Measurements from ENCODE around the gene DPP6. TPM values are rescaled to one million over a fixed set of nuclear protein-coding genes. Genes with fewer than 3 reads are reported as not detected.

Gene DPP6
- total and polyA plus RNA-seq, 2 of the 8 experiments (the other 6 are each of a cell fraction or from before 2014, with no cell fraction given) = 4.7 to 6.8 TPM

GRCh38 chr7:154553711-154554265, 501.6 kb downstream of the DPP6 start:
- no peak overlapping the region for H2BK20ac ChIP-seq (ENCODE audit: low read length)
- H3K79me1 ChIP-seq (ENCODE audit: low read depth, low read length) = no peaks in the 10 kb centered on the region
- CTCF ChIA-PET (ENCODE audit: partially characterized antibody) = interaction anchor here (1.2 kb wide), 1 partner anchor 19 kb away, joined by 3 read pairs; no protein-coding TSS in a partner anchor
- no peaks in the 10 kb centered on the region for H3K36me3 ChIP-seq (ENCODE audit: control insufficient read depth in 2 of 4, insufficient read depth in 4 of 4, low read length in 3 of 4)
- H3K9me3 ChIP-seq (ENCODE audit: insufficient read depth in 2 of 2, low read depth in 1 of 2, low read length in 1 of 2) = no peaks in the 10 kb centered on the region
- no peak overlapping the region for H4K8ac ChIP-seq (ENCODE audit: extremely low read depth, insufficient read depth, low read length)
- no peaks in the 10 kb centered on the region for H3K23me2 ChIP-seq (ENCODE audit: low read depth, low read length)
- H2BK5ac ChIP-seq (ENCODE audit: low read depth, low read length) = no peak overlapping the region
- no peak overlapping the region for H2BK15ac ChIP-seq (ENCODE audit: low read length)
- H3K14ac ChIP-seq (ENCODE audit: insufficient read length) = no peak overlapping the region
- no peaks in the 10 kb centered on the region for H3K27me3 ChIP-seq (replicated peaks in 1 of 4; ENCODE audit: control insufficient read depth in 3 of 4, extremely low read depth in 1 of 4, insufficient read depth in 3 of 4, low read length in 3 of 4)
- POLR2A ChIA-PET (ENCODE audit: partially characterized antibody) = no interaction called here
- no peak overlapping the region for H3K9ac ChIP-seq (replicated peaks in 1 of 4; ENCODE audit: extremely low read depth in 1 of 4, low read depth in 3 of 4, low read length in 3 of 4)
- no peak for FAIRE-seq
- no peaks in the 10 kb centered on the region for H3K79me2 ChIP-seq (ENCODE audit: control insufficient read depth in 1 of 2, insufficient read depth in 2 of 2, low read length in 2 of 2)
- no peak overlapping the region for H2AK5ac ChIP-seq (ENCODE audit: low read depth, low read length)
- H4K91ac ChIP-seq (replicated peaks; ENCODE audit: insufficient read length, low read length) = no peak overlapping the region
- H3K23ac ChIP-seq (ENCODE audit: insufficient read length) = no peak overlapping the region
- H2AFZ ChIP-seq (ENCODE audit: low read length) = no peak overlapping the region
- no peak overlapping the region for H3K56ac ChIP-seq (replicated peaks; ENCODE audit: insufficient read length, low read depth, low read length)
- 94% methylated on average over 10 of the region's 10 CpGs; no CpG with 5 or more reads in 1 of the 2 experiments for WGBS, 2 experiments (ENCODE audit: extremely low coverage in 1 of 2, insufficient coverage in 1 of 2, insufficient read length in 1 of 2, insufficient replicate concordance in 2 of 2, low coverage in 1 of 2, low lambda C conversion rate in 2 of 2, missing lambda C conversion rate in 1 of 2)
- no peak overlapping the region for H3K4me3 ChIP-seq (ENCODE audit: extremely low read depth in 1 of 4, insufficient read depth in 2 of 4, low read depth in 3 of 4, low read length in 4 of 4)
- H3K27ac ChIP-seq (ENCODE audit: low read depth, low read length) = no peak overlapping the region
- no peak for DNase-seq (ENCODE audit: low read depth in 1 of 2, low spot score in 2 of 2)
- H3K4me2 ChIP-seq (ENCODE audit: insufficient read depth in 1 of 2, low read depth in 2 of 2, low read length in 2 of 2) = no peak overlapping the region
- H3K18ac ChIP-seq (ENCODE audit: extremely low read depth, low read length) = no peak overlapping the region
- H2BK120ac ChIP-seq (replicated peaks; ENCODE audit: low read depth, low read length) = no peak overlapping the region
- H3K4me1 ChIP-seq (replicated peaks in 1 of 4; ENCODE audit: control insufficient read depth in 3 of 4, insufficient read depth in 4 of 4, low read length in 3 of 4) = 0 out of 7 replicates have a peak, but pooled peaks cover 0 to 2% (median 0%) of the 10 kb centered on the region in 4 experiments
- no peak overlapping the region for H4K5ac ChIP-seq (ENCODE audit: insufficient read length, low read depth, low read length)
- H2BK12ac ChIP-seq (ENCODE audit: low read depth, low read length) = no peak overlapping the region
- H3K4ac ChIP-seq (replicated peaks; ENCODE audit: insufficient read length, low read depth, low read length) = no peak overlapping the region
- no peaks in the 10 kb centered on the region for H4K20me1 ChIP-seq (replicated peaks in 1 of 2; ENCODE audit: control insufficient read depth in 1 of 2, insufficient read depth in 2 of 2, low read length in 2 of 2)
- TF ChIP-seq USF2 (IDR thresholded peaks at IDR 0.05; ENCODE audit: low read length) (no peak), HDAC2 (IDR thresholded peaks at IDR 0.05; ENCODE audit: borderline replicate concordance in 1 of 2, low read depth in 2 of 2, low read length in 2 of 2) (no peak), KDM5A (IDR thresholded peaks at IDR 0.05; ENCODE audit: low read length) (no peak), TAF1 (IDR thresholded peaks at IDR 0.05; ENCODE audit: low read depth, low read length) (no peak), CTCF (IDR thresholded peaks at IDR 0.05; ENCODE audit: control extremely low read depth in 1 of 3, insufficient read depth in 1 of 3, low read depth in 1 of 3, low read length in 3 of 3) (no peak), RBBP5 (IDR thresholded peaks at IDR 0.05; ENCODE audit: borderline replicate concordance, low read depth, low read length) (no peak), CTBP2 (IDR thresholded peaks at IDR 0.05; ENCODE audit: borderline replicate concordance, insufficient read depth, insufficient read length, low read length) (no peak)
